Measurements from ENCODE around the gene SPDYA.

The SPDYA gene

GRCh38 chr2:28855977-28856376 is 45.3 kb downstream of the SPDYA start:
- TF ChIP-seq CTCF (IDR thresholded peaks at IDR 0.05; ENCODE audit: low read depth, low read length), result no peak
- DNase-seq (ENCODE audit: extremely low read depth, low read depth), result no peak

GRCh38 chr2:28868611-28869010 is 58.0 kb downstream of the SPDYA start:
- no peak for DNase-seq (ENCODE audit: extremely low read depth, low read depth)

GRCh38 chr2:28869494-28870145 is 59.0 kb downstream of the SPDYA start:
- no peak for DNase-seq (ENCODE audit: extremely low read depth, low read depth)
- no peak for TF ChIP-seq CTCF (IDR thresholded peaks at IDR 0.05; ENCODE audit: low read depth, low read length)

More at GRCh38 chr2:28868611-28869010, 58.0 kb downstream of the SPDYA start:
- TF ChIP-seq CTCF (IDR thresholded peaks at IDR 0.05; ENCODE audit: low read depth, low read length), result no peak

GRCh38 chr2:28870146-28870891 is 59.7 kb downstream of the SPDYA start, which contains the start of gene TRMT61B:
Gene TRMT61B, minus strand, starts transcription at chr2:28870309. Its CDS starts 32 bp downstream, at chr2:28870277.
- TF ChIP-seq CTCF (IDR thresholded peaks at IDR 0.05; ENCODE audit: low read depth, low read length), result no peak
- DNase-seq (ENCODE audit: extremely low read depth, low read depth), result peak; percentile 84

- no peak for TF ChIP-seq CTCF (IDR thresholded peaks at IDR 0.05; ENCODE audit: low read depth, low read length)
- DNase-seq (ENCODE audit: extremely low read depth, low read depth), result no peak
These were observed 61.0 kb downstream of the SPDYA start for GRCh38 chr2:28871620-28872019.

- no peak for DNase-seq (ENCODE audit: extremely low read depth, low read depth)
- TF ChIP-seq CTCF (IDR thresholded peaks at IDR 0.05; ENCODE audit: low read depth, low read length), result no peak
These were observed 69.6 kb downstream of the SPDYA start for GRCh38 chr2:28880193-28880592.

GRCh38 chr2:28893488-28893887 is 82.9 kb downstream of the SPDYA start:
- TF ChIP-seq CTCF (IDR thresholded peaks at IDR 0.05; ENCODE audit: low read depth, low read length), result no peak
- DNase-seq (ENCODE audit: extremely low read depth, low read depth), result no peak
